Measurements from ENCODE around the gene CACNA2D1. TPM values are rescaled to one million over a fixed set of nuclear protein-coding genes. Genes with fewer than 3 reads are reported as not detected.

Gene CACNA2D1
- total RNA-seq, 1 experiment from 2014 or later, result 13.6 TPM

DNA sequence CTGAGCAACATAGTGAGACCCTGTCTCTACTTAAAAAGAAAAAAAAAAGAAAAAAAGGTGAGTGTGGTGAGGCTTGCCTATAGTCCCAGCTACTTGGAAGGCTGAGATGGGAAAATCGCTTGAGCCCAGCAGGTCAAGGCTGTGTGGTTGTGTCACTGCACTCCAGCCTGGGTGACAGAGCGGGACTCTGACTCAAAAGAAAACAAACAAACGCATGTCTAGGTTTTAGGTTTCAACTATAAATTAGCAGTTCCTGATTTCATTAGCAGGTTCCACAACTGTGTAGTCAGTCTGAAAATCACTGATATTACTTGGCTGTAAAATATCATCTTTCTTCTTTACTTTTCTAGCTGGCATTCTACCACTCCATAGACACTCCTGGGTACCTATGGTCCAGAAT, 518.0 kb downstream of the CACNA2D1 start:
- no peak for DNase-seq (ENCODE audit: extremely low read depth, low read depth)

- no peak for DNase-seq (ENCODE audit: extremely low read depth, low read depth)
Measured at GRCh38 chr7:81924494-81924893, 519.1 kb downstream of the CACNA2D1 start.

GRCh38 chr7:81919494-81919893, 524.1 kb downstream of the CACNA2D1 start:
- DNase-seq (ENCODE audit: extremely low read depth, low read depth), result no peak

DNA sequence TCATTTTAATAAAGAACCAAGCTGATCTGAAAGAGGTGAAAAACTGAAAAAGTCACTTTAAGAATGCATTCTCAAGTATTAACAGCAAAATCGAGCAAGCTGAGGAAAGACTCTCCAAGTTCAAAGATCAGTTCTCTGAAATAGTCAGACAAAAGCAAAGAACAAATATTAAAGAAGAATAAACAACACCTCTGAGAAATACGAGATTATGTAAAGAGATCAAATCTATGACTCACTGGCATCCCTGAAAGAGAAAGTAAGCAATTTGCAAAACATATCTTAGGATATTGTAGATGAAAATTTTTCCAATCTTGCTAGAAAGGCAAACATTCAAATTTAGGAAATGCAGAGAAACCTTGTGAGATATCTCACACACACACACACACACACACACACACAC, 535.4 kb downstream of the CACNA2D1 start:
- no peak for DNase-seq (ENCODE audit: extremely low read depth, low read depth)

DNA sequence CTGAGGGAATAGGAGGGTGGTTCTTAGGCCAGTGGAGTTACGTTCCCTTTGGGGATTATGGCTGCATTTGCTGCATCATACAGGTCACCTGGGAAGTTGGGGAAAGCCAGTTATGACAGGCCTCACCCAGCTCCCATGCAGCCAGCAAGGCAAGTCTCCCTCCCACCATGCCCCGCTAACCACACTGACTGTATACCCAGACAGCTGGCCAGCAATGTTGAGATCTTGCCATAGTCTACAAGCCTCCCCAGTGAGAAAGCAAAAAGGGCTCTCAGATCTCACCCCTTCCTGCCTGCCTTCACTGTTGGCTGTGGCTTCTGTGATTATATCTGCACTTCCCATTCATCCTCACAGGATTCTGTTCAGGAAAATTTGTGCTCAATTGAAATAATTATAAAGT, 540.5 kb downstream of the CACNA2D1 start:
- DNase-seq (ENCODE audit: extremely low read depth, low read depth), result no peak

GRCh38 chr7:81902536-81902935, 541.0 kb downstream of the CACNA2D1 start:
- DNase-seq (ENCODE audit: extremely low read depth, low read depth), result no peak

Measured in NCI-H460 (cell line).